Activated CD8-positive, alpha-beta memory T cell treated with anti-CD3 and anti-CD28 coated beads, Interleukin-2, amount 10 ng/mL, durations not matched to agents 7 days and 5 days (primary cell): ENCODE results near the gene HOXD13. TPM values are rescaled to one million over a fixed set of nuclear protein-coding genes. Genes with fewer than 3 reads are reported as not detected.

Source experiments
- ATAC-seq: fragments of 150-1000 bp; cut with Tn5 transposase; one replicate; pipeline ENCODE4 v1.10.0; 2021; ENCODE audit warnings: moderate library complexity
- CTCF ChIA-PET: fragments of 350-600 bp; sonication (Branson Sonifier 250); formaldehyde crosslinking; loops from one replicate; lab custom pipeline; 2021; ENCODE audit warnings: antibody characterized with exemption; lab: Charles Lee
- DNase-seq: peaks from one replicate; pipeline ENCODE4 v3.0.0-alpha.2; 2020
- H3K27ac Mint-ChIP-seq: one replicate; pipeline ENCODE4 v1.8.0; 2021; ENCODE audit warnings: mild to moderate bottlenecking, mixed read lengths
- H3K27me3 Mint-ChIP-seq: one replicate; pipeline ENCODE4 v1.8.0; 2021; ENCODE audit warnings: mixed read lengths
- H3K36me3 Mint-ChIP-seq: one replicate; pipeline ENCODE4 v1.8.0; 2021; ENCODE audit warnings: mild to moderate bottlenecking, mixed read lengths
- H3K4me1 Mint-ChIP-seq: one replicate; pipeline ENCODE4 v1.8.0; 2021; ENCODE audit warnings: mixed read lengths
- H3K4me3 Mint-ChIP-seq: one replicate; pipeline ENCODE4 v1.8.0; 2021; ENCODE audit warnings: mild to moderate bottlenecking, moderate library complexity, mixed read lengths
- H3K9me3 Mint-ChIP-seq: one replicate; pipeline ENCODE4 v1.8.0; 2022; ENCODE audit warnings: low read depth, mixed read lengths
- total RNA-seq, 2 experiments: library from RNA; stranded (reverse); gene quantifications; one replicate each; pipeline ENCODE4 v1.2.3, GENCODE V29; 2021

Gene HOXD13
- total RNA-seq, 2 experiments from 2014 or later: not detected

GRCh38 chr2:176076063-176076462, 16.5 kb upstream of the HOXD13 start:
- Mint-ChIP-seq H3K9me3 (no peaks in the 10 kb centered on the region), H3K4me3 (no peak overlapping the region), H3K27me3 (peaks cover 82% of the 10 kb centered on the region), H3K4me1 (peaks cover 8% of the 10 kb centered on the region), H3K36me3 (peaks cover 3% of the 10 kb centered on the region), H3K27ac (no peak overlapping the region)
- DNase-seq (no peak), ATAC-seq (no peak)
- CTCF ChIA-PET: no interaction called here

DNA sequence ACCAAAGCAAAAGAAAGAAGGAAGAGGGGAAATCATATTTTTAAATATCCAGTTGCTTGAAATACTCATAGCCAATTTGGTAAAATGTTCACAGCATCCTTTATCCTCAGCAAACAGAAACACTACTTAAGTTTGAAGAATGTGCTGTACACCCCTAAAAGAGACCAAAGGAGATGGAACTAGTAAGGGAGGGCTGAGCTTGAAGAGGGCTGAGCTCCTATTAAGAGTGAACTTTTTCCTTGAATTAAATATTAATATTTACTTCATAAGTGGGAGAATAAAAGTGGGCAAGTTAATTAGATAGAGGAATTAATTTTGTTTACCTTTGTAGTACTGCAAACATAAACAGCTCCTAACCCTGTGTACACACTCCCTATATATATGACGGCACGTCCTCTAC, 15.7 kb upstream of the HOXD13 start:
- peaks cover 82% of the 10 kb centered on the region for H3K27me3 Mint-ChIP-seq
- no peak overlapping the region for H3K27ac Mint-ChIP-seq
- peaks cover 10% of the 10 kb centered on the region for H3K4me1 Mint-ChIP-seq
- H3K36me3 Mint-ChIP-seq: peaks cover 3% of the 10 kb centered on the region
- CTCF ChIA-PET: interaction anchor here (1.0 kb wide), 1 partner anchor 64 kb away, joined by 3 read pairs; no protein-coding TSS in a partner anchor
- no peak for ATAC-seq
- H3K4me3 Mint-ChIP-seq: no peak overlapping the region
- no peak for DNase-seq
- H3K9me3 Mint-ChIP-seq: no peaks in the 10 kb centered on the region

GRCh38 chr2:176078541-176079284, 13.8 kb upstream of the HOXD13 start:
- Mint-ChIP-seq H3K27ac (peak overlapping the region; percentile 72), H3K4me3 (no peak overlapping the region)

DNA sequence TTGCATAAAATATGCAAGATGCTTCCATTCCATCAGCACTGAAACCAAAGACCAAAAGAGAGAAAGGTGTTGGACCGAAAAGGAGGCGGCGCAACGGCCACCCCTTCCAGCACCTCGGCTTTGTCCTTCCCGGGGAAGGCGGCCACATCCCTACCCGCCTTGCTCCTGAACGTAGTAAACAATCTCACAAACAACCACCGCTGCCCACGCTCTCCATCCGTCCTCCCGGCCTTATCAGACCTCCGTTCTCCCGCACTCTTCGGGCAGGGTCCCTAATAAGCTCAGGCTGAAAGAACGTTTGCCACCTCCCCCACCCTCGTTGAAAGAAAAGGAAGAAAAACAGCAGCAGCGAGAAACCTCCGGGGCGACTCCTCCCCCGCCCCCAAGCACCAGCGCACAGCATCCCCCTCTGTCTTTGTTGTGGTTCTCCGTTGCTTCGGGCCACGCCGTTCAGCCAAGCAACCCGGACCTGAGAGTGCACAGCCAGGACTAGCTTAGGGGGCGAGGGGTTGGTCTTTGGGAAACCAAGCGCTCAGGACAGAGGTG, 13.2 kb upstream of the HOXD13 start:
- Mint-ChIP-seq H3K36me3 (peaks cover 5% of the 10 kb centered on the region), H3K9me3 (no peaks in the 10 kb centered on the region), H3K4me1 (peaks cover 10% of the 10 kb centered on the region), H3K27ac (peak overlapping the region; percentile 72), H3K4me3 (no peak overlapping the region), H3K27me3 (peaks cover 82% of the 10 kb centered on the region)
- ATAC-seq: no peak
- CTCF ChIA-PET: interaction anchor here (0.7 to 1.3 kb wide), 3 partner anchors 18 to 108 kb away, joined by 3 to 9 read pairs (median 4); no protein-coding TSS in a partner anchor
- DNase-seq: peak; percentile 19

More at GRCh38 chr2:176078541-176079284, 13.8 kb upstream of the HOXD13 start:
- CTCF ChIA-PET: interaction anchor here (0.7 to 1.3 kb wide), 2 partner anchors 18 to 52 kb away, joined by 3 to 9 read pairs; no protein-coding TSS in a partner anchor
- ATAC-seq: no peak
- Mint-ChIP-seq H3K9me3 (no peaks in the 10 kb centered on the region), H3K27me3 (peaks cover 81% of the 10 kb centered on the region), H3K36me3 (peaks cover 5% of the 10 kb centered on the region), H3K4me1 (peaks cover 10% of the 10 kb centered on the region)
- DNase-seq: no peak

DNA sequence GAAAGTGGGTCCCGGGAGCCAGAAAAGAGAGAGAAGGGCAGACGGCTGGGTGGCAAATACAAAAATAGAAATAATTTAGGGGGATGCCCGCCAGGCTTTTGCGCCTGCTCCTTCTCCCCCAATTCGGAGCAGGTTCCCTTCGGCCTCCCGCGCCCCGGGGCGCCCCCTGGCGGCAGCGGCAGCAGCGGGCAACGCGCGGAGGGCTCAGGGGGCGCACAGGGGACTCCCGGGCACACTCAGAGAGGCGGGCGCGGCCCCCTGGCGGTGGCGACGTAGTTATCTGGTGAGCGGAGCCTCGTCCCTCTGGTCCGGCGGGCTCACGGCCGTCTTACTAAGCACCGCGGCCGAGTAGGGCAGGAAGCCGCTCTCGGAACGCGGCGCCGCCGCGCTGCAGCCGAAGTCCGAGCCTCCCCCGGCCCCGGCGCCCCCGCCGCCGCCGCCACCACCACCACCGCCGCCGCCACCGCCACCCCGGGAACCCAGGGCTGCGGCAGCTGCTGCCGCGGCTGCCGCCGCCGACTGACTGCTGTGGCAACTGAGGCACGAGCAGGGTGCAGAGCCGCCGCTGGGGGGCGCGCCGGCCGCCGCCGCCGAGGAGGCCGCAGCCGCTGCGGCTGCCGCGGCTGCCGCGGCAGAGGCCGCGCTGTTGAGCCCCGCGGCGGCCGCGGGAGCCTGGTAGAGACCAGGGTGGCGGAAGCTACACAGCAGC, 12.5 kb upstream of the HOXD13 start:
- H3K27ac Mint-ChIP-seq: peak overlapping the region; percentile 72
- H3K27me3 Mint-ChIP-seq: peaks cover 82% of the 10 kb centered on the region
- peaks cover 5% of the 10 kb centered on the region for H3K36me3 Mint-ChIP-seq
- H3K4me1 Mint-ChIP-seq: peaks cover 10% of the 10 kb centered on the region
- H3K4me3 Mint-ChIP-seq: no peak overlapping the region
- ATAC-seq (no peak), DNase-seq (peak; percentile 43)
- CTCF ChIA-PET: interaction anchor here (0.7 to 1.3 kb wide), 2 partner anchors 17 to 107 kb away, joined by 4 to 9 read pairs; no protein-coding TSS in a partner anchor
- H3K9me3 Mint-ChIP-seq: no peaks in the 10 kb centered on the region

DNA sequence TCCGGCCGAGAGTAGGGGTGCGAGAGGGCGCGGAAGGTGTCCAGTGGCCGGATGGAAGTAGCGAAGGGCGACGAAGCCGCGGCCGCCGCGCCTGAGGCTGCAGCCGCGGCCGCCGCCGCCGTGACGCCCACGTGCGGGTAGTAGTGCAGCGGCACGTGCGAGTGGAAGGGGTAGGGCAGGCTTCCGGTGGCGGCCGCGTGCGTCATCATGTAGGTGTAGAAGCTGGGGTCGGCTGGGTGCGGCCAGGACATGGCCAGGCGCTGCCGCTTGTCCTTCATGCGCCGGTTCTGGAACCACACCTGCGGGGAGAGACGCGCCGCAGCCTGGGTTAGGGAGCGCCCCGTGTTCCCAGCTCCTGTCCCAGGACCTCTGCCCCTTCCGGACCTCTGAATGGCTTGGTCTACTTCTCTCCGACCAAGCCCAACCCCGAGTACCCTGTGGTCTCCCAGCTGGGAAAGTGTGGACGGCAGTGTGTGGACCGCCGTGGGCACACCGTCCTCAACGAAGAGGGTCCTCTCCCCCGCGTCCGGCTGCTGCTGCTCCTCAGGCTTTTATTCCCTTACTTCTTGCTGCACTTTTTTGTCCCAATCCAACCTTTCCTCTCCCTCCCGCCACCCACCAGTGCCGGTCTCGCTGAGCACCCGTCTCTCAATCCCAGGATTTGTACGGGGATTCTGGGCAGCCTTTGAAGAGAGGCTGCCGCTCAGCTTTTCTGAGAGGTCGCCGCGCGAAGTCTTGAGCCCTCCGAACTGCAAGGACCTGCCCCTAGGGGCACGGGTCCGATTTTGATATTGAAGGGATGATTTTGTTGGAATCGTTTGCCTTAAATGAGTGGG, 11.8 kb upstream of the HOXD13 start:
- DNase-seq: peak; percentile 37

DNA sequence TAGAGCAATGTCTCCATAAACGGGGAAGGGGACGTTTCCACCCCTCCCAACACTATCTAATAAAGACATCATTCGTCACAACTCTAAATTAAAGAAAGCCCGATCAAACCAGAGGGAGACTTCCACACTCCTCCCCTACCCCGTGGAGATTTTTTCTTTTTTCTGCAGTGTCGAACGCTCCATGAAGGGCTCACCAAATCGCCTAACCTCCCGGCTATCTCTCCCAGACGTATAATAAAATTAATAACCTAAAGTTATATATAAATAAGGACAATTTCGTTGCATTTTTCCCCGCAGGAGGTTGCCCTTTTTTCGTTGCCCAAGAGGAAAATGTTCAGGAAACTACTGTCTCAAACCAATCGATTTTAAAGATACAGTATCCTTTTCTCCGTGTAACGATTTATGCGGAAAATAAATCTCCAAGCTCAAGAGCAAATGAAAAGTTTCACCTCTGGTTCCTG, 11.1 kb upstream of the HOXD13 start:
- H3K4me3 Mint-ChIP-seq: peak overlapping the region; percentile 24
- peaks cover 83% of the 10 kb centered on the region for H3K27me3 Mint-ChIP-seq
- CTCF ChIA-PET: no interaction called here
- no peaks in the 10 kb centered on the region for H3K9me3 Mint-ChIP-seq
- H3K27ac Mint-ChIP-seq: peak overlapping the region; percentile 74
- ATAC-seq: no peak
- H3K4me1 Mint-ChIP-seq: peaks cover 10% of the 10 kb centered on the region
- peaks cover 5% of the 10 kb centered on the region for H3K36me3 Mint-ChIP-seq
- DNase-seq: no peak

More for the DNA sequence above, 11.8 kb upstream of the HOXD13 start:
- peaks cover 10% of the 10 kb centered on the region for H3K4me1 Mint-ChIP-seq
- H3K27ac Mint-ChIP-seq: peak overlapping the region; percentile 74
- H3K36me3 Mint-ChIP-seq: peaks cover 5% of the 10 kb centered on the region
- ATAC-seq: no peak
- H3K27me3 Mint-ChIP-seq: peaks cover 82% of the 10 kb centered on the region
- no peaks in the 10 kb centered on the region for H3K9me3 Mint-ChIP-seq
- CTCF ChIA-PET: no interaction called here
- H3K4me3 Mint-ChIP-seq: peak overlapping the region; percentile 15

GRCh38 chr2:176081837-176082524, 10.5 kb upstream of the HOXD13 start:
- peaks cover 10% of the 10 kb centered on the region for H3K4me1 Mint-ChIP-seq
- no peaks in the 10 kb centered on the region for H3K9me3 Mint-ChIP-seq
- peak overlapping the region; percentile 24 for H3K4me3 Mint-ChIP-seq
- no peak for ATAC-seq
- peaks cover 84% of the 10 kb centered on the region for H3K27me3 Mint-ChIP-seq
- CTCF ChIA-PET: no interaction called here
- no peak for DNase-seq
- peak overlapping the region; percentile 74 for H3K27ac Mint-ChIP-seq
- peaks cover 5% of the 10 kb centered on the region for H3K36me3 Mint-ChIP-seq

- CTCF ChIA-PET: no interaction called here
- Mint-ChIP-seq H3K4me3 (no peak overlapping the region), H3K36me3 (peaks cover 5% of the 10 kb centered on the region)
Observed at GRCh38 chr2:176082525-176082823, 10.0 kb upstream of the HOXD13 start.

DNA sequence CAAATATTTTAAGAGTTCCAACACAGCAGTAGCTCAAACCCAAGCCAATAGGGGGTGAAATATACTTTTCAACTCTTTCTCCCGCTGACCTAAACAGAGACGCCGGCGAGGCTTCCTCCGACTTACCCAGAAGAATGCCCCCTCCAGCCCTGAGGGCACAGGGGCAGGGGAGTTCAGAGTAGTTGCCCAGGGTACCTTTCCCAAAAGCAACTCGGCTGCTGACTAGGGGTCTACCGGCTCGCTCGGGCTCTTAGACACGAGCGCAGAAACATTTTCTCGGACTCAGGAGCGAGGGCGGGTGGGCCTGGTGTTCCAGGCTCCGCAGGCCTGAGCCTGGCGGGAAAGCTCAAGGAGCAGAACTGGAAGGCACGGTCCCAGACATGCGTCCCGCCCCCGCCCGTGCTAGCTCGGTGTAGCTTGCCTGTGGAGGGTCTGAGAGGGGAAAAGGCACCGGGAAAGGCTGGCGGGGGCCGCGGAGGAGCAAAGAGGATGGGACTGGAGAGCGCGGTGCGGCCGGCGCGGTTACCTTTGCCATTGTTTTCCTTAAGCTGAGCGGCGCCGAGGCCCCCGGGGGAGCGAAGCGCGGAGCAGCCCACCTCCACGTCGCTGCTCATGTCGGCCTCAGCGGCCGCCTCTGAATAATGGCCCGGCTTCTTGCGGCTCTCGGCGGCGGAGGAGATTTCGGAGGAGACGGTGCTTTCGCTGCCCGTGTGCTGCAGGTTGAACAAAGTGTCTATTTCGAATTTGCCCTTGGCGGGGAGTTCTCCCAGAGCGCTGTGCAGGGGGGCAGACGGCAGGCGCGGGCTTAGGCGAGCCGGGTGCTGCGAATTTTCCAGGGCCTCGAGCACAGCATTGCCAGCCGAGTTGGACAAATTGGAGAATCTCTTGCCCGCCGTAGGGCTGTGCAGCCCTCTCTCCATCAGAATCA, 9.4 kb upstream of the HOXD13 start:
- ATAC-seq (no peak), DNase-seq (no peak)
- Mint-ChIP-seq H3K4me1 (peaks cover 10% of the 10 kb centered on the region), H3K9me3 (no peaks in the 10 kb centered on the region), H3K27ac (peak overlapping the region; percentile 47), H3K4me3 (no peak overlapping the region), H3K27me3 (peaks cover 91% of the 10 kb centered on the region), H3K36me3 (peaks cover 5% of the 10 kb centered on the region)
- CTCF ChIA-PET: no interaction called here

More at GRCh38 chr2:176082525-176082823, 10.0 kb upstream of the HOXD13 start:
- Mint-ChIP-seq H3K9me3 (no peaks in the 10 kb centered on the region), H3K27ac (peak overlapping the region; percentile 40), H3K4me1 (peaks cover 10% of the 10 kb centered on the region), H3K27me3 (peaks cover 85% of the 10 kb centered on the region)
- DNase-seq: no peak
- ATAC-seq: no peak

GRCh38 chr2:176083796-176084261, 8.7 kb upstream of the HOXD13 start, which contains the start of gene EVX2:
Gene EVX2 (minus strand): TSS chr2:176083962. CDS start chr2:176083776, 186 bp downstream.
- CTCF ChIA-PET: no interaction called here
- no peaks in the 10 kb centered on the region for H3K9me3 Mint-ChIP-seq
- peaks cover 91% of the 10 kb centered on the region for H3K27me3 Mint-ChIP-seq
- H3K36me3 Mint-ChIP-seq: peaks cover 5% of the 10 kb centered on the region
- H3K4me3 Mint-ChIP-seq: no peak within 1 kb of the TSS
- peak within 1 kb of the TSS; percentile 47 for H3K27ac Mint-ChIP-seq
- DNase-seq (no peak), ATAC-seq (no peak)
- peaks cover 13% of the 10 kb centered on the region for H3K4me1 Mint-ChIP-seq
